Gastroesophageal sphincter (tissue), 4 donors: ENCODE measurements around the gene DDX3X. TPM values are rescaled to one million over a fixed set of nuclear protein-coding genes. Genes with fewer than 3 reads are reported as not detected.

Experiments used
- ATAC-seq: fragments of 150-250 bp; one replicate; pipeline ENCODE4 v1.9.1; 2016; ENCODE audit warnings: mild to moderate bottlenecking, moderate library complexity
- H3K27ac ChIP-seq, 4 donors: fragments of 200-600 bp; sonication (generic) in 3 of 4; 1 replicate in 3 of 4; 2 replicates in 1 of 4; pipeline ENCODE4 v1.5.1; 2016 to 2019
- H3K27me3 ChIP-seq: fragments of 200-600 bp; sonication (generic); one replicate; pipeline ENCODE4 v1.5.1; 2019
- H3K36me3 ChIP-seq, 2 donors: fragments of 200-600 bp; sonication (generic); one replicate each; pipeline ENCODE4 v1.5.1; 2019; ENCODE audit warnings: control low read depth in 1 of 2
- H3K4me1 ChIP-seq, 3 donors: fragments of 200-600 bp; sonication (generic); 1 replicate in 2 of 3; 2 replicates in 1 of 3; pipeline ENCODE4 v1.5.1; 2016 to 2019; ENCODE audit warnings: control low read depth in 2 of 3
- H3K4me3 ChIP-seq, 2 donors: fragments of 200-600 bp; sonication (generic); one replicate each; pipeline ENCODE4 v1.5.1; 2019; ENCODE audit warnings: mild to moderate bottlenecking in 1 of 2, moderate library complexity in 1 of 2
- H3K9me3 ChIP-seq, 3 donors: fragments of 200-600 bp; sonication (generic); one replicate each; pipeline ENCODE4 v1.5.1; 2017 to 2019; ENCODE audit warnings: control low read depth in 2 of 3
- CTCF ChIP-seq, 4 experiments: fragments of 200-600 bp in 2 of 4; fragments of 450-650 bp in 2 of 4; sonication (generic) in 1 of 4; IDR thresholded peaks; one replicate each; pipeline ENCODE4 v1.5.1; 2017 to 2019; ENCODE audit warnings: antibody characterized with exemption in 4 of 4, mild to moderate bottlenecking in 2 of 4, moderate library complexity in 2 of 4
- EP300 ChIP-seq: sonication (generic); formaldehyde crosslinking; IDR thresholded peaks from one replicate; pipeline ENCODE4 v1.6.1; 2017; ENCODE audit warnings: antibody characterized with exemption, mild to moderate bottlenecking
- POLR2A ChIP-seq, 2 donors: fragments of 450-650 bp; IDR thresholded peaks; one replicate each; pipeline ENCODE4 v1.6.1; 2017; ENCODE audit warnings: antibody characterized with exemption in 2 of 2, mild to moderate bottlenecking in 2 of 2, moderate library complexity in 1 of 2
- POLR2AphosphoS5 ChIP-seq: sonication (generic); formaldehyde crosslinking; IDR thresholded peaks from one replicate; pipeline ENCODE4 v1.6.1; 2017; ENCODE audit warnings: antibody characterized with exemption
- WGBS, 2 donors: methylation state at CpG; one replicate each; pipeline ENCODE4 v1.1.5; 2018; ENCODE audit warnings: low coverage in 1 of 2; 5-methylcytosine and 5-hydroxymethylcytosine counted together
- total RNA-seq, 4 donors: library from RNA; depleted of rRNA; stranded (reverse); fragments of >200 nt; gene quantifications; one replicate each; pipeline ENCODE4 v1.1.0, GENCODE V29; 2016

The DDX3X gene
- total RNA-seq, 4 donors from 2014 or later, result 226 to 385 (median 318) TPM

GRCh38 chrX:41317477-41318208, 16.3 kb upstream of the DDX3X start:
- ATAC-seq, result peak; percentile 34
- H3K27me3 ChIP-seq, result no peaks in the 10 kb centered on the region
- no peaks in the 10 kb centered on the region for H3K36me3 ChIP-seq
- H3K4me3 ChIP-seq, result no peak overlapping the region
- H3K9me3 ChIP-seq, result no peaks in the 10 kb centered on the region
- H3K27ac ChIP-seq, result no peak overlapping the region
- WGBS, 2 donors, result 74 to 96% methylated on average over 3 to 4 of the region's 6 CpGs
- no peaks in the 10 kb centered on the region for H3K4me1 ChIP-seq
- TF ChIP-seq CTCF (IDR thresholded peaks at IDR 0.05), result no peak
- TF ChIP-seq POLR2AphosphoS5, result no peak
- TF ChIP-seq EP300, result no peak
- no peak for TF ChIP-seq POLR2A (IDR thresholded peaks at IDR 0.05)

- no peaks in the 10 kb centered on the region for H3K9me3 ChIP-seq
- 79 to 100% methylated on average over 2 to 5 of the region's 5 CpGs for WGBS, 2 donors
- H3K27ac ChIP-seq, result no peak overlapping the region
- H3K4me1 ChIP-seq, result no peaks in the 10 kb centered on the region
- ATAC-seq, result no peak
- H3K36me3 ChIP-seq, result no peaks in the 10 kb centered on the region
- TF ChIP-seq CTCF (IDR thresholded peaks at IDR 0.05) (no peak), EP300 (no peak), POLR2AphosphoS5 (no peak), POLR2A (IDR thresholded peaks at IDR 0.05) (no peak)
- H3K27me3 ChIP-seq, result no peaks in the 10 kb centered on the region
- no peak overlapping the region for H3K4me3 ChIP-seq
These were observed 13.6 kb upstream of the DDX3X start for GRCh38 chrX:41320393-41320792.

GRCh38 chrX:41322821-41323603, 10.9 kb upstream of the DDX3X start:
- no peak overlapping the region for H3K4me3 ChIP-seq
- H3K36me3 ChIP-seq, result no peaks in the 10 kb centered on the region
- peak; percentile 25 for ATAC-seq
- no peaks in the 10 kb centered on the region for H3K9me3 ChIP-seq
- H3K27me3 ChIP-seq, result no peaks in the 10 kb centered on the region
- 50 to 90% methylated on average over 2 to 9 of the region's 20 CpGs for WGBS, 2 donors
- H3K27ac ChIP-seq, result no peak overlapping the region
- TF ChIP-seq POLR2AphosphoS5, result no peak
- TF ChIP-seq CTCF (IDR thresholded peaks at IDR 0.05), result no peak
- no peak for TF ChIP-seq EP300
- TF ChIP-seq POLR2A (IDR thresholded peaks at IDR 0.05), result no peak
- no peaks in the 10 kb centered on the region for H3K4me1 ChIP-seq

- H3K9me3 ChIP-seq, result no peaks in the 10 kb centered on the region
- no peak overlapping the region for H3K27ac ChIP-seq
- TF ChIP-seq POLR2A (IDR thresholded peaks at IDR 0.05) (no peak), CTCF (IDR thresholded peaks at IDR 0.05) (no peak), EP300 (no peak), POLR2AphosphoS5 (no peak)
- H3K4me3 ChIP-seq, result no peak overlapping the region
- H3K4me1 ChIP-seq, result no peaks in the 10 kb centered on the region
- no peak for ATAC-seq
- no peaks in the 10 kb centered on the region for H3K27me3 ChIP-seq
- H3K36me3 ChIP-seq, result no peaks in the 10 kb centered on the region
- WGBS, 2 donors, result 92 to 97% methylated on average over 4 of the region's 4 CpGs
These were observed 7.5 kb upstream of the DDX3X start for GRCh38 chrX:41326431-41326830.

GRCh38 chrX:41327341-41327740, 6.6 kb upstream of the DDX3X start:
- WGBS, 2 donors, result 100% methylated on average over 2 of the region's 3 CpGs; no CpG with 5 or more reads in 1 of the 2 donors
- H3K4me3 ChIP-seq, result no peak overlapping the region
- no peaks in the 10 kb centered on the region for H3K36me3 ChIP-seq
- H3K27ac ChIP-seq, result no peak overlapping the region
- no peaks in the 10 kb centered on the region for H3K27me3 ChIP-seq
- no peaks in the 10 kb centered on the region for H3K9me3 ChIP-seq
- TF ChIP-seq EP300 (no peak), POLR2AphosphoS5 (no peak), POLR2A (IDR thresholded peaks at IDR 0.05) (no peak), CTCF (IDR thresholded peaks at IDR 0.05) (no peak)
- no peak for ATAC-seq
- H3K4me1 ChIP-seq, result no peaks in the 10 kb centered on the region
